MM.1S (cell line): Measurements from ENCODE around the gene GSE1.

Source experiments
- DNase-seq: peaks from one replicate; pipeline ENCODE4 v3.0.0-alpha.2; 2015
- H2AFZ ChIP-seq: fragments of 300-600 bp; sonication (generic); 2 replicates; pipeline ENCODE4 v1.6.0; 2016; ENCODE audit warnings: antibody characterized with exemption, low read length
- H3F3A ChIP-seq: fragments of 300-600 bp; sonication (generic); 2 replicates; pipeline ENCODE4 v1.6.1; 2016; ENCODE audit warnings: mild to moderate bottlenecking, antibody characterized with exemption, low read length, moderate library complexity, mixed read lengths; ENCODE audit not compliant: insufficient read depth
- H3K27ac ChIP-seq: fragments of 300-600 bp; sonication (generic); 2 replicates; pipeline ENCODE4 v1.5.1; 2016; ENCODE audit warnings: mild to moderate bottlenecking, low read length
- H3K27me3 ChIP-seq: fragments of 300-600 bp; sonication (generic); replicated peaks from 2 replicates; pipeline ENCODE4 v1.6.0; 2016; ENCODE audit warnings: low read length; ENCODE audit not compliant: insufficient read depth
- H3K36me3 ChIP-seq: fragments of 300-600 bp; sonication (generic); replicated peaks from 2 replicates; pipeline ENCODE4 v1.6.1; 2016; ENCODE audit warnings: mild to moderate bottlenecking, low read length, mixed read lengths; ENCODE audit not compliant: insufficient read depth
- H3K4me1 ChIP-seq: fragments of 300-600 bp; sonication (generic); 2 replicates; pipeline ENCODE4 v1.6.1; 2016; ENCODE audit warnings: low read length, mixed read lengths
- H3K4me2 ChIP-seq: fragments of 300-600 bp; sonication (generic); 2 replicates; pipeline ENCODE4 v1.6.0; 2016; ENCODE audit warnings: low read depth, low read length
- H3K4me3 ChIP-seq: fragments of 300-600 bp; sonication (generic); 2 replicates; pipeline ENCODE4 v1.5.1; 2016; ENCODE audit warnings: low read length, mixed read lengths
- H3K79me2 ChIP-seq: fragments of 300-600 bp; sonication (generic); 2 replicates; pipeline ENCODE4 v1.6.1; 2016; ENCODE audit warnings: mixed run types, low read length, mixed read lengths
- H3K9ac ChIP-seq: fragments of 300-600 bp; sonication (generic); 2 replicates; pipeline ENCODE4 v1.6.1; 2016; ENCODE audit warnings: low read length, mixed read lengths
- H3K9me2 ChIP-seq: fragments of 300-600 bp; sonication (generic); replicated peaks from 2 replicates; pipeline ENCODE4 v1.6.1; 2016; ENCODE audit warnings: mild to moderate bottlenecking, low read length, mixed read lengths; ENCODE audit not compliant: insufficient read depth
- H3K9me3 ChIP-seq: fragments of 300-600 bp; sonication (generic); replicated peaks from 2 replicates; pipeline ENCODE4 v1.6.1; 2016; ENCODE audit warnings: mild to moderate bottlenecking, low read length, mixed read lengths; ENCODE audit not compliant: insufficient read depth
- H4K20me1 ChIP-seq: fragments of 300-600 bp; sonication (generic); 2 replicates; pipeline ENCODE4 v1.6.1; 2016; ENCODE audit warnings: mild to moderate bottlenecking, low read length, moderate library complexity, mixed read lengths; ENCODE audit not compliant: insufficient read depth
- EZH2 ChIP-seq: fragments of 300-600 bp; sonication (generic); optimal IDR thresholded peaks from 2 replicates; pipeline ENCODE3; 2017; ENCODE audit warnings: low read depth, mild to moderate bottlenecking, antibody characterized with exemption, low read length, mixed read lengths
- EZH2phosphoT487 ChIP-seq: fragments of 300-600 bp; sonication (generic); IDR thresholded peaks from 2 replicates; pipeline ENCODE4 v1.6.1; 2018; ENCODE audit warnings: antibody characterized with exemption, low read length
- TF ChIP-seq, protein P1 (sequence below): fragments of 300-600 bp; sonication (generic); IDR thresholded peaks from 2 replicates; pipeline ENCODE4 v1.5.1; 2016; ENCODE audit warnings: antibody characterized with exemption, low read length, mixed read lengths

Gene GSE1

DNA sequence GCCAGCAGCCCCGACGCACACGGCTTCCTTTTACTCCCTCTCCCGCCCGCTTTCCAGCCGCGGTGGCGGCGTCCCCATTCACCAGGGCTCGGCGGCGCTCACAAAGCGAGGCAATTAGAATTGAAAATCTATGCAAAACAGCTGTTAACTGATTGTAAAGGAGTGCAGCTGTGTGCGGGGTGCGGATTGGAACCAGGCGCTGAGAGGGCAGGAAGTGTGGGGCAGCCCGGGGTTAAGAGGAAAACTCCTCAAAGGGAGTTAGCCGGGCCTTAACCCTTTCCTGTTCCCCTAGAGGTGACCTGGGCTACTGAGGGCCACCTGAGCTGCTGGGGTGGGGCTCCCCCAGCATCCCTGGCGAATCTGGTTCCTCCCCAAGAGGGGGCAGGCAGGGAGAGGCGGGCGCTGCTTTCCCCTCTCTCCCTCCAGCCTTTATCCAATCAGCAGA, 5.8 kb upstream of the GSE1 start:
- no peaks in the 10 kb centered on the region for H3K4me1 ChIP-seq
- 0 out of 2 replicates have a peak, but pooled peaks cover 4% of the 10 kb centered on the region for H3F3A ChIP-seq
- TF ChIP-seq, protein P1, sequence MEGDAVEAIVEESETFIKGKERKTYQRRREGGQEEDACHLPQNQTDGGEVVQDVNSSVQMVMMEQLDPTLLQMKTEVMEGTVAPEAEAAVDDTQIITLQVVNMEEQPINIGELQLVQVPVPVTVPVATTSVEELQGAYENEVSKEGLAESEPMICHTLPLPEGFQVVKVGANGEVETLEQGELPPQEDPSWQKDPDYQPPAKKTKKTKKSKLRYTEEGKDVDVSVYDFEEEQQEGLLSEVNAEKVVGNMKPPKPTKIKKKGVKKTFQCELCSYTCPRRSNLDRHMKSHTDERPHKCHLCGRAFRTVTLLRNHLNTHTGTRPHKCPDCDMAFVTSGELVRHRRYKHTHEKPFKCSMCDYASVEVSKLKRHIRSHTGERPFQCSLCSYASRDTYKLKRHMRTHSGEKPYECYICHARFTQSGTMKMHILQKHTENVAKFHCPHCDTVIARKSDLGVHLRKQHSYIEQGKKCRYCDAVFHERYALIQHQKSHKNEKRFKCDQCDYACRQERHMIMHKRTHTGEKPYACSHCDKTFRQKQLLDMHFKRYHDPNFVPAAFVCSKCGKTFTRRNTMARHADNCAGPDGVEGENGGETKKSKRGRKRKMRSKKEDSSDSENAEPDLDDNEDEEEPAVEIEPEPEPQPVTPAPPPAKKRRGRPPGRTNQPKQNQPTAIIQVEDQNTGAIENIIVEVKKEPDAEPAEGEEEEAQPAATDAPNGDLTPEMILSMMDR, result no peak
- TF ChIP-seq EZH2phosphoT487 (no peak), EZH2 (no peak)
- no peak overlapping the region for H3K9ac ChIP-seq
- H3K27me3 ChIP-seq, result no peaks in the 10 kb centered on the region
- no peak overlapping the region for H3K27ac ChIP-seq
- no peak overlapping the region for H3K4me3 ChIP-seq
- DNase-seq, result no peak
- H3K9me2 ChIP-seq, result no peaks in the 10 kb centered on the region
- no peak overlapping the region for H3K4me2 ChIP-seq
- H3K79me2 ChIP-seq, result peaks cover 9% of the 10 kb centered on the region; the same call in 1 of the 2 replicates
- H2AFZ ChIP-seq, result no peak overlapping the region
- H3K9me3 ChIP-seq, result no peaks in the 10 kb centered on the region
- H3K36me3 ChIP-seq, result no peaks in the 10 kb centered on the region
- no peaks in the 10 kb centered on the region for H4K20me1 ChIP-seq

DNA sequence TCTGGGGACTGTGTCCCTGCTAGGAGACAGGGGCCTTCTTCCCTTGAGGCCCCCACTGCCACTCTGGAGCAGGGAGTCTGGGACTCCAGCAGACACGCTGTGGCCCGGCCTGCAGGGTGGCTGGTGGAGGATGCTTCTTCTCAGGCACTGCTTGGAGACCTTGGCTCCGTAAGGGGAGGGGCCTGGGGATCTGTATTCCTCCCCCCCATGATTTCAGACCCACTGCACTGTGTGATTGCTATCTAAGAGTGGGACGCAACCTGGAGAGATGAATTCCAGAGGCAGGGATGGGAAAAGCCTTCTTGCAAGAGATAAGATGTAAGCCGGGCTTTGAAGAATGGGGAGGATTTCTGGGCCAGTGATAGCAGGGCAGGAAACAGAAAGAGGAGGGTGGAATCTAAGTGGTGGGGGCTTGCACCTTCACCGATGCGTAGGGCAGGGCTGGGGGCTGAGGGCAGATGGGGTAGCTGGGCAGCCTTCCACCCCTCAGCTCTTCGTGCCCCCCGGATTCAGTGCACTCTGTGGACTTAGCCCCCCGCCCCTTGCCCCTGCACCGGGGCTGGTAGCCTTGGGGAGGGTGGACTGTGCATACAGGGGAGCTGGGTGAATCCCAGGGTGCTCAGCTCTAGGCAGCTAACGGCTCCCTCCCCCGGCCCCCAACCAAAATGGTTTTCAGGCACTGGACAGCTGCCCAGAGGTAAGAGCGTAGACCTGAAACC, 5.2 kb upstream of the GSE1 start:
- Histone ChIP-seq H4K20me1 (no peaks in the 10 kb centered on the region), H3K4me2 (no peak overlapping the region), H3K9me3 (no peaks in the 10 kb centered on the region), H3K4me1 (no peaks in the 10 kb centered on the region), H3K27ac (no peak overlapping the region), H3K9ac (no peak overlapping the region), H3K9me2 (no peaks in the 10 kb centered on the region), H3F3A (0 out of 2 replicates have a peak, but pooled peaks cover 4% of the 10 kb centered on the region), H3K36me3 (no peaks in the 10 kb centered on the region), H2AFZ (no peak overlapping the region), H3K79me2 (peaks cover 9% of the 10 kb centered on the region; the same call in 1 of the 2 replicates), H3K27me3 (no peaks in the 10 kb centered on the region), H3K4me3 (no peak overlapping the region)
- no peak for DNase-seq
- no peak for TF ChIP-seq EZH2phosphoT487
- TF ChIP-seq, protein P1, result no peak
- no peak for TF ChIP-seq EZH2

- Histone ChIP-seq H3K9me3 (no peaks in the 10 kb centered on the region), H3K9ac (no peak overlapping the region), H3K36me3 (no peaks in the 10 kb centered on the region), H4K20me1 (no peaks in the 10 kb centered on the region), H3K4me2 (no peak overlapping the region), H2AFZ (no peak overlapping the region), H3K4me3 (no peak overlapping the region), H3K27ac (no peak overlapping the region), H3F3A (0 out of 2 replicates have a peak, but pooled peaks cover 4% of the 10 kb centered on the region), H3K4me1 (no peaks in the 10 kb centered on the region), H3K27me3 (no peaks in the 10 kb centered on the region), H3K79me2 (peaks cover 13% of the 10 kb centered on the region; the same call in 1 of the 2 replicates), H3K9me2 (no peaks in the 10 kb centered on the region)
- no peak for DNase-seq
- no peak for TF ChIP-seq EZH2
- TF ChIP-seq, protein P1, result no peak
- no peak for TF ChIP-seq EZH2phosphoT487
Measured at GRCh38 chr16:85608515-85608885, 4.6 kb upstream of the GSE1 start.
